OCI-LY1 (cell line): ENCODE results near the gene ANTXR1.

Source experiments
- CTCF ChIP-seq: fragments of 200-600 bp; sonication (generic), shearing (Covaris generic); IDR thresholded peaks from 2 replicates; pipeline ENCODE4 v1.5.1; 2017; ENCODE audit warnings: mild to moderate bottlenecking, antibody characterized with exemption, low read length, moderate library complexity, mixed read lengths
- EZH2 ChIP-seq: fragments of 200-600 bp; sonication (generic), shearing (Covaris generic); IDR thresholded peaks from 2 replicates; pipeline ENCODE4 v1.8.0; 2017; ENCODE audit warnings: borderline replicate concordance, mixed run types, mild to moderate bottlenecking, antibody characterized with exemption, low read length, moderate library complexity, mixed read lengths

DNA sequence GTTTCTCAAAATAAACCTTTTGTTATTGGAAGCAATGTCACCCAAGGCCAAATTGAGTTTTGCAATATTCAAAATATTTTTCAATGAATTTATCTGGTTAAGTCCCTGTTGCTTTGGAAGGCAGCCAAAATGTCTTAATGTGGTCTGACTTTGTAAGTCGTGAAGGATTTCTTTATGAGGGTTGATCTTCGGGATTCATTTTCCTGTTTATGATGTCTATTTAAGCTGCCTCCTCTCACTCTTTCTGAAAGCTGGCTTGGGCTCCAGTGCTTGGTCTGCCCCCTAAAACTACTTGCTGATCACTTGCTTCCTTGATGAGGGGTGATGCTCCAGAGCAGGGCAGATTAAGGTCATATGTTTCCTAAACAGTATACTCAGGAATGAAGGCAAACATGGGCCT is 141.1 kb downstream of the ANTXR1 start:
- TF ChIP-seq CTCF (no peak), EZH2 (no peak)
